Large intestine (tissue), 3 donors: ENCODE data around the gene TRIO. TPM values are rescaled to one million over a fixed set of nuclear protein-coding genes. Genes with fewer than 3 reads are reported as not detected.

Source experiments
- DNase-seq, 2 donors: peaks; one replicate each; pipeline versions ENCODE4 v3.0.0 to v3.0.0-alpha.2; 2013
- H3K27ac ChIP-seq: one replicate; pipeline ENCODE4 v1.5.1; 2013; ENCODE audit warnings: low read length
- H3K27me3 ChIP-seq: 2 replicates; pipeline ENCODE4 v1.6.1; 2013; ENCODE audit warnings: low read length; ENCODE audit not compliant: control insufficient read depth, insufficient read depth
- H3K36me3 ChIP-seq: 2 replicates; pipeline ENCODE4 v1.6.1; 2013; ENCODE audit warnings: low read length; ENCODE audit not compliant: control insufficient read depth, insufficient read depth
- H3K4me1 ChIP-seq: one replicate; pipeline ENCODE4 v1.6.1; 2013; ENCODE audit warnings: low read length; ENCODE audit not compliant: control insufficient read depth, insufficient read depth
- H3K4me3 ChIP-seq: one replicate; pipeline ENCODE4 v1.5.1; 2013; ENCODE audit warnings: low read length
- H3K9me3 ChIP-seq: one replicate; pipeline ENCODE4 v1.6.1; 2013; ENCODE audit warnings: mild to moderate bottlenecking, low read depth, low read length, moderate library complexity; ENCODE audit not compliant: control insufficient read depth
- WGBS: methylation state at CpG from one replicate; pipeline ENCODE4 v1.1.5; 2013; ENCODE audit warnings: low lambda C conversion rate; ENCODE audit not compliant: insufficient coverage; 5-methylcytosine and 5-hydroxymethylcytosine counted together
- polyA plus RNA-seq: library from polyadenylated mRNA; unstranded; fragments of 120-200 nt; gene quantifications from one replicate; pipeline ENCODE4 v1.2.1, GENCODE V29; 2013

The TRIO gene
- polyA plus RNA-seq, 1 donor = 66.6 TPM

- Histone ChIP-seq H3K9me3 (no peaks in the 10 kb centered on the region), H3K4me1 (peaks cover 5% of the 10 kb centered on the region), H3K36me3 (no peaks in the 10 kb centered on the region), H3K4me3 (no peak overlapping the region), H3K27me3 (no peaks in the 10 kb centered on the region), H3K27ac (no peak overlapping the region)
- no peak for DNase-seq
- WGBS = 95% methylated on average over 4 of the region's 13 CpGs
These were observed 102.2 kb downstream of the TRIO start for GRCh38 chr5:14245132-14245925.

GRCh38 chr5:14246350-14247053, 103.4 kb downstream of the TRIO start:
- Histone ChIP-seq H3K4me1 (peaks cover 5% of the 10 kb centered on the region), H3K9me3 (no peaks in the 10 kb centered on the region), H3K27ac (no peak overlapping the region), H3K36me3 (no peaks in the 10 kb centered on the region), H3K27me3 (no peaks in the 10 kb centered on the region), H3K4me3 (no peak overlapping the region)
- no CpG with 5 or more reads among the region's 9 CpGs for WGBS
- no peak for DNase-seq

GRCh38 chr5:14247054-14247386, 103.9 kb downstream of the TRIO start:
- H3K27me3 ChIP-seq = no peaks in the 10 kb centered on the region
- no peak overlapping the region for H3K4me3 ChIP-seq
- no peaks in the 10 kb centered on the region for H3K9me3 ChIP-seq
- no peak for DNase-seq
- H3K4me1 ChIP-seq = peaks cover 5% of the 10 kb centered on the region
- H3K27ac ChIP-seq = no peak overlapping the region
- no CpG with 5 or more reads among the region's 4 CpGs for WGBS
- H3K36me3 ChIP-seq = no peaks in the 10 kb centered on the region

DNA sequence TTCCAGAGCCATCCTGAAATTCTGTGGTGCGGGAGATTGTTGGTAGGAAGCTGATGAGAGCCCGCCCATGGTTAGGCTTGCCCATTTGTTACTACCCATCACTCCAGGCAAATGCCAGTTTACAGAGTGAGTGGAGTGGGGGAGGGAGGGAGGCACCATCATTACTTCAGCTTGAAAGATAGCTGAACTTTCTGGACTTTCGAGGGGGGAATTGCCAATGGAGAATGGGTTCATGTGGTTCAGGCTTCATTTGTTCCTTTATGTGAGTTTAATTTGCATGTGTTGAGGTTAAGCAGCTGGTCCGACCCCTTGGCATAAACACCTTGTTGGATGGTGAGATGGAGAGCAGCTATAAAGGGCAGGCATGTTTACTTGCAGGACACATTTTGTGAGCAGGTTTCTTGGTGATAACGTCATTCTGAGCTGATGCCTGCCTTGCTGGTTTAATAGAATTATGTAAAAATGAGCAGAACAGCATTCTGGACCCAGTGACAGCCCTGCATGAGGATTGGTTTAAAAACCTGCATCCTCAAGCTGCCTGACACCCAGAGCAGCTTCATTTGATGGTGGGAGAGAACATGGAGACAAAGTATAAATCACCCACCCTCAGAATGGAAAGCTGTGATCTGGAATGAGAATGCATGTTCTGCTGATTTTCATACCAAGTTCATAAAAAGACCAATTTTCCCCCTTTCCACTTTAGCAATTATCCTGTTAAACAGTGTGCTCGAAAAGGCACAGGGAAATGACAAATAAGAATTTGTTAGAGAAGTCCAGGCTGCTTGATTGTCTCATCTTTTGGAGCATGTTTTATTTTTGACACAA, 106.3 kb downstream of the TRIO start:
- Histone ChIP-seq H3K36me3 (no peaks in the 10 kb centered on the region), H3K27me3 (no peaks in the 10 kb centered on the region), H3K9me3 (peaks cover 3% of the 10 kb centered on the region), H3K27ac (peak overlapping the region; percentile 32), H3K4me1 (peaks cover 5% of the 10 kb centered on the region), H3K4me3 (no peak overlapping the region)
- WGBS = no CpG with 5 or more reads among the region's 6 CpGs
- no peak for DNase-seq

- Histone ChIP-seq H3K27ac (peak overlapping the region; percentile 47), H3K4me1 (peaks cover 5% of the 10 kb centered on the region), H3K36me3 (no peaks in the 10 kb centered on the region), H3K4me3 (no peak overlapping the region), H3K9me3 (peaks cover 4% of the 10 kb centered on the region), H3K27me3 (no peaks in the 10 kb centered on the region)
- WGBS = no CpG with 5 or more reads among the region's 16 CpGs
- DNase-seq = peak; percentile 57 to 70
These were observed 107.0 kb downstream of the TRIO start for GRCh38 chr5:14250084-14250695.

GRCh38 chr5:14250748-14251701, 107.9 kb downstream of the TRIO start:
- peaks cover 7% of the 10 kb centered on the region for H3K9me3 ChIP-seq
- no peaks in the 10 kb centered on the region for H3K27me3 ChIP-seq
- H3K27ac ChIP-seq = peak overlapping the region; percentile 47
- WGBS = 100% methylated on average over 2 of the region's 11 CpGs
- DNase-seq = no peak
- no peaks in the 10 kb centered on the region for H3K36me3 ChIP-seq
- no peak overlapping the region for H3K4me3 ChIP-seq
- H3K4me1 ChIP-seq = peaks cover 5% of the 10 kb centered on the region

DNA sequence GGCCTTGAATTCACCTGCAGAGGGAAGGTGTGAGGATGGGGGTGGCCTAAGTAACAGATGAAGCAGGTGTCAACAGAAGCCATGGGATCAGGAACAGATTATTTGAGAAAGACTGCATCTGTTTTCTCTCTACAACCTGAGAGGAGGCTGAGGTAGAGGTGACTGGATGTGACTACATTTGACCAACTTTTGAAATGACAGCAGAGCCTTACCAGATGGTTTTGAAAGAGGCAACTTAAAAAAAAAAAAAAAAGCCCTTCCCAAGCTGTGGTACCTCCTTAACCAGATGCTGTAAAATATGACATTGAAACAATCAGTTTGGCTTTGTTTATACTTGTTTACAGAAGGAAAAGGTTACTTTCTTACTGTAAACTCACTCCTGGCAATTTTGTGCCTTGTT, 108.6 kb downstream of the TRIO start:
- no peak for DNase-seq
- Histone ChIP-seq H3K36me3 (no peaks in the 10 kb centered on the region), H3K27ac (no peak overlapping the region), H3K4me3 (no peak overlapping the region), H3K4me1 (peaks cover 5% of the 10 kb centered on the region), H3K9me3 (peaks cover 7% of the 10 kb centered on the region), H3K27me3 (no peaks in the 10 kb centered on the region)

DNA sequence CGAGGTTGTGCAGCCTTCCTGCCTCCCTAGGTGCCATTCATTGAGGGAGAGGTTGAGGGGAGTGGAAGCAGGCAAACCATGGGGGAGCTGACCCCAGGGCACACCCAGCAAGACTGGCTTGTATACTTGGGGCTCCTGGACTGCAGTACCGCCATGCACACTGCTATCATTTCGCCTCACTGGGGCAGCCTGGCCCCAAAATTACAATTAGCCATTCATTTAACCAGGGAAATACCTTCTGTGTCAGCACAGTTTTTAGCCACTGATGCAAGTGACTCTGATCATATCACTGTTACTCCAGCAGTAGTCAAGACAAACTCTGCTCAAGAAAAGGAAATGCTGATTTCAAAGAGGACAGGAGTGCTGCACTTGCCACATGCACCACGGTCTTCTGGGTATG, 109.7 kb downstream of the TRIO start:
- no peak for DNase-seq
- Histone ChIP-seq H3K4me3 (no peak overlapping the region), H3K9me3 (peaks cover 7% of the 10 kb centered on the region), H3K27ac (no peak overlapping the region), H3K4me1 (peaks cover 5% of the 10 kb centered on the region), H3K36me3 (no peaks in the 10 kb centered on the region), H3K27me3 (no peaks in the 10 kb centered on the region)
- whole genome bisulfite sequencing = no CpG with 5 or more reads among the region's 4 CpGs

- no peaks in the 10 kb centered on the region for H3K36me3 ChIP-seq
- no peak overlapping the region for H3K27ac ChIP-seq
- H3K4me1 ChIP-seq = peaks cover 2% of the 10 kb centered on the region
- no CpG with 5 or more reads among the region's 2 CpGs for WGBS
- H3K4me3 ChIP-seq = no peak overlapping the region
- DNase-seq = no peak
- no peaks in the 10 kb centered on the region for H3K27me3 ChIP-seq
- peaks cover 7% of the 10 kb centered on the region for H3K9me3 ChIP-seq
These were observed 111.5 kb downstream of the TRIO start for GRCh38 chr5:14254686-14255085.
